SK-N-SH (cell line): ENCODE data around the gene NIN. TPM values are rescaled to one million over a fixed set of nuclear protein-coding genes. Genes with fewer than 3 reads are reported as not detected.

Source experiments
- CTCF ChIA-PET: fragments of 300-600, 350-600 bp; formaldehyde crosslinking; extraction: SDS; loops from one replicate; lab custom pipeline; 2021; lab: Yijun Ruan, JAX
- POLR2A ChIA-PET: fragments of 350-600 bp; sonication (Branson Sonifier 250); formaldehyde crosslinking; extraction: SDS; loops from one replicate; lab custom pipeline; 2020; ENCODE audit warnings: antibody characterized with exemption, inconsistent platforms; lab: Yijun Ruan, JAX
- DNase-seq: peaks from one replicate; pipeline ENCODE4 v3.0.0; 2012
- H2AFZ ChIP-seq: fragments of 200-600 bp; sonication (generic); 2 replicates; pipeline ENCODE4 v1.8.1; 2016; ENCODE audit warnings: antibody characterized with exemption, mild to moderate bottlenecking, low read depth
- H3F3A ChIP-seq: fragments of 200-600 bp; sonication (generic); replicated peaks from 2 replicates; pipeline ENCODE3; 2016; ENCODE audit warnings: antibody characterized with exemption, mild to moderate bottlenecking; ENCODE audit not compliant: insufficient read depth
- H3K27ac ChIP-seq, 2 experiments: fragments of 200-500 bp in 1 of 2; fragments of 200-600 bp in 1 of 2; sonication (Bioruptor generic) in 1 of 2; sonication (generic), shearing (Covaris generic) in 1 of 2; 2 replicates each; pipeline versions ENCODE4 v1.5.1 to v1.6.1; 2014 to 2016; ENCODE audit warnings: low read depth in 2 of 2, inconsistent platforms in 1 of 2, low read length in 1 of 2, mild to moderate bottlenecking in 1 of 2, mixed read lengths in 1 of 2
- H3K27me3 ChIP-seq: fragments of 200-600 bp; sonication (generic), shearing (Covaris generic); 2 replicates; pipeline ENCODE4 v1.6.1; 2016; ENCODE audit warnings: mixed run types; ENCODE audit not compliant: insufficient read depth
- H3K36me3 ChIP-seq, 2 experiments: fragments of 200-500 bp in 1 of 2; fragments of 200-600 bp in 1 of 2; sonication (Bioruptor generic) in 1 of 2; sonication (generic) in 1 of 2; replicated peaks in 1 of 2; 2 replicates each; pipeline versions ENCODE3 to v1.5.1; 2014 to 2016; ENCODE audit warnings: low read length in 1 of 2, mild to moderate bottlenecking in 1 of 2; ENCODE audit not compliant: insufficient read depth in 2 of 2, control insufficient read depth in 1 of 2
- H3K4me1 ChIP-seq, 2 experiments: fragments of 200-500 bp in 1 of 2; fragments of 200-600 bp in 1 of 2; sonication (Bioruptor generic) in 1 of 2; sonication (generic), shearing (Covaris generic) in 1 of 2; 2 replicates each; pipeline versions ENCODE4 v1.5.1 to v1.6.1; 2014 to 2016; ENCODE audit warnings: low read depth in 1 of 2, low read length in 1 of 2, mixed run types in 1 of 2; ENCODE audit not compliant: insufficient read depth in 2 of 2, control insufficient read depth in 1 of 2
- H3K4me2 ChIP-seq: fragments of 200-600 bp; sonication (generic), shearing (Covaris generic); 2 replicates; pipeline ENCODE4 v1.6.1; 2017; ENCODE audit warnings: mixed run types
- H3K4me3 ChIP-seq, 2 experiments: fragments of 200-500 bp in 1 of 2; fragments of 200-600 bp in 1 of 2; sonication (Bioruptor generic) in 1 of 2; sonication (generic), shearing (Covaris generic) in 1 of 2; 2 replicates each; pipeline versions ENCODE4 v1.5.1 to v1.8.1; 2014 to 2016; ENCODE audit warnings: low read depth in 2 of 2, inconsistent platforms in 1 of 2, low read length in 1 of 2, mild to moderate bottlenecking in 1 of 2, mixed read lengths in 1 of 2, moderate library complexity in 1 of 2
- H3K79me2 ChIP-seq: fragments of 200-600 bp; sonication (generic); 2 replicates; pipeline ENCODE4 v1.8.1; 2017; ENCODE audit warnings: mild to moderate bottlenecking; ENCODE audit not compliant: insufficient read depth
- H3K9ac ChIP-seq: fragments of 200-600 bp; sonication (generic); 2 replicates; pipeline ENCODE4 v1.6.1; 2017; ENCODE audit warnings: mixed run types
- H3K9me2 ChIP-seq: fragments of 200-600 bp; sonication (generic); 2 replicates; pipeline ENCODE4 v1.6.1; 2017; ENCODE audit warnings: mixed run types
- H3K9me3 ChIP-seq: fragments of 200-600 bp; sonication (generic); 2 replicates; pipeline ENCODE4 v1.6.1; 2017; ENCODE audit warnings: mixed run types, mild to moderate bottlenecking, moderate library complexity
- H4K20me1 ChIP-seq: fragments of 200-600 bp; sonication (generic); 2 replicates; pipeline ENCODE4 v1.6.1; 2017; ENCODE audit warnings: mild to moderate bottlenecking, mixed run types; ENCODE audit not compliant: insufficient read depth
- EP300 ChIP-seq, 2 experiments: IDR thresholded peaks; 2 replicates each; pipeline versions ENCODE4 v1.4.0 to v1.6.1; 2012; ENCODE audit warnings: borderline replicate concordance in 1 of 2, low read depth in 1 of 2, low read length in 1 of 2
- FOXJ3 ChIP-seq: sonication (generic); formaldehyde crosslinking; IDR thresholded peaks from 2 replicates; pipeline ENCODE4 v1.5.1; 2020; ENCODE audit warnings: mild to moderate bottlenecking, missing genetic modification reagents
- GABPA ChIP-seq: IDR thresholded peaks from 2 replicates; pipeline ENCODE4 v1.4.0; 2012; ENCODE audit warnings: low read depth, mild to moderate bottlenecking
- GATA2 ChIP-seq: sonication (generic); formaldehyde crosslinking; IDR thresholded peaks from 2 replicates; pipeline ENCODE4 v1.5.0; 2020; ENCODE audit warnings: mild to moderate bottlenecking, missing genetic modification reagents
- JUND ChIP-seq: IDR thresholded peaks from 2 replicates; pipeline ENCODE4 v1.4.0; 2012
- NFIC ChIP-seq: IDR thresholded peaks from 2 replicates; pipeline ENCODE4 v1.4.0; 2012; ENCODE audit warnings: borderline replicate concordance
- POLR2AphosphoS5 ChIP-seq: IDR thresholded peaks from 2 replicates; pipeline ENCODE4 v1.6.1; 2012; ENCODE audit warnings: low read depth, low read length
- RAD21 ChIP-seq: IDR thresholded peaks from 2 replicates; pipeline ENCODE4 v1.6.1; 2012; ENCODE audit warnings: mild to moderate bottlenecking, low read length
- TCF12 ChIP-seq: IDR thresholded peaks from 2 replicates; pipeline ENCODE4 v1.4.0; 2012
- WGBS: methylation state at CpG from one replicate; pipeline ENCODE4 v1.1.6; 2017; ENCODE audit warnings: low lambda C conversion rate; 5-methylcytosine and 5-hydroxymethylcytosine counted together
- polyA plus RNA-seq, 3 experiments: library from polyadenylated mRNA; depleted of rRNA; stranded (reverse); fragments of >200 nt; gene quantifications; 2 replicates each; pipeline ENCODE4 v1.2.3, GENCODE V29; 2012
- TF ChIP-seq, protein P1 (sequence below): IDR thresholded peaks from 2 replicates; pipeline ENCODE4; 2012
- TF ChIP-seq, protein P2 (sequence below): IDR thresholded peaks from 2 replicates; pipeline ENCODE4 v1.4.0; 2012; ENCODE audit warnings: low read depth, borderline replicate concordance
- TF ChIP-seq, protein P3 (sequence below): fragments of 150-350 bp; IDR thresholded peaks from 2 replicates; pipeline ENCODE4 v1.6.1; 2017; ENCODE audit warnings: antibody characterized with exemption, low read length, low read depth, borderline replicate concordance
- TF ChIP-seq, protein P4 (sequence below): IDR thresholded peaks from 2 replicates; pipeline ENCODE4 v1.4.0; 2012; ENCODE audit warnings: low read depth
- TF ChIP-seq, protein P5 (sequence below): IDR thresholded peaks from 2 replicates; pipeline ENCODE4 v1.4.0; 2012; ENCODE audit warnings: low read depth, borderline replicate concordance

NIN gene
- polyA plus RNA-seq, 1 of the 3 experiments (the other 2 are of a cell fraction) = 10.0 TPM

DNA sequence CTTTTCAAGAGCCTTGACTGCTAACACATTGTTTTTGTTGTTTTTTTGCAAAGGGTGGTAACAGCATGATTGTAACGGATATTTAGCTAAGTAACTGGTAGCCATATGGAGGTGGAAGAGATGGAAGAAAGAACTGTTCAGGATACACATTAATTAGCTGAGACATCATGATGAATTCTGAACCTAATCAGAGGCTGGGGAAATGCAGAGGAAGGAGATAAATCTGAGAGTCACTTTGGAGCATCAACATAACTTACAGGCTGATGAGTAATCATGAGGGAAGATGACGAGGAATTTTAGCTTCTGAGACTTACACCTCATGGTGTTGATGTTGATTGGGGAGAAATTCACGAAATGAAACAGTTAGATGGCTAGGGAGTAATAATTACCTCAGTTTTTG is 62.3 kb downstream of the NIN start:
- Histone ChIP-seq H3F3A (peaks cover 10% of the 10 kb centered on the region), H3K4me1 (peaks cover 4 to 16% of the 10 kb centered on the region in 2 experiments; a peak in 2 of 4 replicates), H3K27ac (peak overlapping the region; percentile 60 to 70; a peak in 3 of 4 replicates), H3K36me3 (peaks cover 49 to 67% of the 10 kb centered on the region in 2 experiments), H3K4me3 (no peak overlapping the region), H4K20me1 (no peaks in the 10 kb centered on the region), H3K27me3 (no peaks in the 10 kb centered on the region), H3K4me2 (0 out of 2 replicates have a peak overlapping the region, but pooled peaks have one; percentile 14), H3K9me3 (no peaks in the 10 kb centered on the region), H3K79me2 (no peaks in the 10 kb centered on the region), H2AFZ (no peak overlapping the region), H3K9ac (no peak overlapping the region), H3K9me2 (no peaks in the 10 kb centered on the region)
- TF ChIP-seq GABPA = no peak
- no peak for TF ChIP-seq RAD21
- peak; percentile 40 for TF ChIP-seq JUND
- no peak for TF ChIP-seq GATA2 (CRISPR knock-in tag)
- TF ChIP-seq, protein P1, sequence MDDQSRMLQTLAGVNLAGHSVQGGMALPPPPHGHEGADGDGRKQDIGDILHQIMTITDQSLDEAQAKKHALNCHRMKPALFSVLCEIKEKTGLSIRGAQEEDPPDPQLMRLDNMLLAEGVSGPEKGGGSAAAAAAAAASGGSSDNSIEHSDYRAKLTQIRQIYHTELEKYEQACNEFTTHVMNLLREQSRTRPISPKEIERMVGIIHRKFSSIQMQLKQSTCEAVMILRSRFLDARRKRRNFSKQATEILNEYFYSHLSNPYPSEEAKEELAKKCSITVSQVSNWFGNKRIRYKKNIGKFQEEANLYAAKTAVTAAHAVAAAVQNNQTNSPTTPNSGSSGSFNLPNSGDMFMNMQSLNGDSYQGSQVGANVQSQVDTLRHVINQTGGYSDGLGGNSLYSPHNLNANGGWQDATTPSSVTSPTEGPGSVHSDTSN = peak; percentile 89
- TF ChIP-seq, protein P2, sequence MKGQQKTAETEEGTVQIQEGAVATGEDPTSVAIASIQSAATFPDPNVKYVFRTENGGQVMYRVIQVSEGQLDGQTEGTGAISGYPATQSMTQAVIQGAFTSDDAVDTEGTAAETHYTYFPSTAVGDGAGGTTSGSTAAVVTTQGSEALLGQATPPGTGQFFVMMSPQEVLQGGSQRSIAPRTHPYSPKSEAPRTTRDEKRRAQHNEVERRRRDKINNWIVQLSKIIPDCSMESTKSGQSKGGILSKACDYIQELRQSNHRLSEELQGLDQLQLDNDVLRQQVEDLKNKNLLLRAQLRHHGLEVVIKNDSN = no peak
- 0 out of 2 replicates have a peak, but pooled peaks have one; percentile 27 for TF ChIP-seq POLR2AphosphoS5
- TF ChIP-seq EP300 (IDR thresholded peaks at IDR 0.05; ENCODE audit: borderline replicate concordance in 1 of 2, low read depth in 1 of 2, low read length in 1 of 2) = peak; percentile 10 to 48; a peak in 1 of 4 replicates
- TF ChIP-seq, protein P3, sequence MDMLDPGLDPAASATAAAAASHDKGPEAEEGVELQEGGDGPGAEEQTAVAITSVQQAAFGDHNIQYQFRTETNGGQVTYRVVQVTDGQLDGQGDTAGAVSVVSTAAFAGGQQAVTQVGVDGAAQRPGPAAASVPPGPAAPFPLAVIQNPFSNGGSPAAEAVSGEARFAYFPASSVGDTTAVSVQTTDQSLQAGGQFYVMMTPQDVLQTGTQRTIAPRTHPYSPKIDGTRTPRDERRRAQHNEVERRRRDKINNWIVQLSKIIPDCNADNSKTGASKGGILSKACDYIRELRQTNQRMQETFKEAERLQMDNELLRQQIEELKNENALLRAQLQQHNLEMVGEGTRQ = no peak
- TF ChIP-seq TCF12 = peak; percentile 87
- TF ChIP-seq, protein P4, sequence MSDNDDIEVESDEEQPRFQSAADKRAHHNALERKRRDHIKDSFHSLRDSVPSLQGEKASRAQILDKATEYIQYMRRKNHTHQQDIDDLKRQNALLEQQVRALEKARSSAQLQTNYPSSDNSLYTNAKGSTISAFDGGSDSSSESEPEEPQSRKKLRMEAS = no peak
- POLR2A ChIA-PET = interaction anchor here (0.9 kb wide), 1 partner anchor 12 kb away, joined by 3 read pairs; no protein-coding TSS in a partner anchor
- CTCF ChIA-PET = interaction anchor here (0.9 to 1.3 kb wide), 4 partner anchors 9 to 150 kb away, joined by 3 to 6 read pairs (median 3); no protein-coding TSS in a partner anchor
- DNase-seq = no peak
- 55% methylated on average over 3 of the region's 3 CpGs for WGBS

DNA sequence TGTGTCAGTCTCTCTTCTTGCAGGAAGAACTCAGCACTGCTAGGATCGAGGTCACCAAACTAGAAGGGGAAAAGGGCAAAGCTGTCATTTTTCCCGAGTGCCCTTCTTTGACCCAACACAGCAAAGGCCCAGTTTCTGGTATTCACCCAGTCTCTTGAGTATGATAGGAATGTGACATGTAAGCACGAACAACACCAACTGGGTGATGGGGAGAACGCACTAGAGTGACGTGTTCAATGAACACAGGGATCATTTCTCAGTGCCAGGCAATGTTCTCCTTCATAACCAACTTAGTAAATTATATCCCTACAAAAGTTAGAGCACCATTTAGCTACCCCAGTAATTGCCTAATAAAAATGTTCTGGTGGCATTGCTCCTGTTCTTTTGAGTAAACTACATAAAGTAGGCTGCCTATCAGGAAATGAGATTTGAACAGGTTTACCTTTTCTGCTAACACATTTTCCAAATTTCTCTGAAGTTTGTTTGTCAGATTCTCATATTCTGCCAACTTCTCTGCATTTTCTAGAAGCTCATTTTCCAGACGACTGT is 64.5 kb downstream of the NIN start:
- Histone ChIP-seq H3K79me2 (no peaks in the 10 kb centered on the region), H3K9me2 (no peaks in the 10 kb centered on the region), H3K4me2 (no peak overlapping the region), H3K36me3 (peaks cover 59 to 73% of the 10 kb centered on the region in 2 experiments), H3K27me3 (no peaks in the 10 kb centered on the region), H3K9ac (no peak overlapping the region), H4K20me1 (no peaks in the 10 kb centered on the region), H3K27ac (no peak overlapping the region), H3K4me3 (no peak overlapping the region), H3F3A (peaks cover 19% of the 10 kb centered on the region), H3K4me1 (peaks cover 11 to 13% of the 10 kb centered on the region in 2 experiments), H3K9me3 (no peaks in the 10 kb centered on the region), H2AFZ (no peak overlapping the region)
- 94% methylated on average over 6 of the region's 6 CpGs for WGBS
- ChIA-PET POLR2A (no interaction called here), CTCF (interaction anchor here (1.0 to 8.8 kb wide), 4 partner anchors 9 to 94 kb away, joined by 3 to 88 read pairs (median 4); no protein-coding TSS in a partner anchor)
- TF ChIP-seq, protein P3 = no peak
- TF ChIP-seq, protein P5, sequence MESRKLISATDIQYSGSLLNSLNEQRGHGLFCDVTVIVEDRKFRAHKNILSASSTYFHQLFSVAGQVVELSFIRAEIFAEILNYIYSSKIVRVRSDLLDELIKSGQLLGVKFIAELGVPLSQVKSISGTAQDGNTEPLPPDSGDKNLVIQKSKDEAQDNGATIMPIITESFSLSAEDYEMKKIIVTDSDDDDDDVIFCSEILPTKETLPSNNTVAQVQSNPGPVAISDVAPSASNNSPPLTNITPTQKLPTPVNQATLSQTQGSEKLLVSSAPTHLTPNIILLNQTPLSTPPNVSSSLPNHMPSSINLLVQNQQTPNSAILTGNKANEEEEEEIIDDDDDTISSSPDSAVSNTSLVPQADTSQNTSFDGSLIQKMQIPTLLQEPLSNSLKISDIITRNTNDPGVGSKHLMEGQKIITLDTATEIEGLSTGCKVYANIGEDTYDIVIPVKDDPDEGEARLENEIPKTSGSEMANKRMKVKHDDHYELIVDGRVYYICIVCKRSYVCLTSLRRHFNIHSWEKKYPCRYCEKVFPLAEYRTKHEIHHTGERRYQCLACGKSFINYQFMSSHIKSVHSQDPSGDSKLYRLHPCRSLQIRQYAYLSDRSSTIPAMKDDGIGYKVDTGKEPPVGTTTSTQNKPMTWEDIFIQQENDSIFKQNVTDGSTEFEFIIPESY = no peak
- TF ChIP-seq NFIC = no peak
- TF ChIP-seq EP300 (IDR thresholded peaks at IDR 0.05; ENCODE audit: borderline replicate concordance in 1 of 2, low read depth in 1 of 2, low read length in 1 of 2) = no peak
- TF ChIP-seq FOXJ3 (CRISPR knock-in tag) = no peak
- no peak for DNase-seq
